Measurements from ENCODE around the gene NAPA.
A peak's percentile ranks its signal among the peaks of the same experiment; 100 is the strongest.

The NAPA gene

DNA sequence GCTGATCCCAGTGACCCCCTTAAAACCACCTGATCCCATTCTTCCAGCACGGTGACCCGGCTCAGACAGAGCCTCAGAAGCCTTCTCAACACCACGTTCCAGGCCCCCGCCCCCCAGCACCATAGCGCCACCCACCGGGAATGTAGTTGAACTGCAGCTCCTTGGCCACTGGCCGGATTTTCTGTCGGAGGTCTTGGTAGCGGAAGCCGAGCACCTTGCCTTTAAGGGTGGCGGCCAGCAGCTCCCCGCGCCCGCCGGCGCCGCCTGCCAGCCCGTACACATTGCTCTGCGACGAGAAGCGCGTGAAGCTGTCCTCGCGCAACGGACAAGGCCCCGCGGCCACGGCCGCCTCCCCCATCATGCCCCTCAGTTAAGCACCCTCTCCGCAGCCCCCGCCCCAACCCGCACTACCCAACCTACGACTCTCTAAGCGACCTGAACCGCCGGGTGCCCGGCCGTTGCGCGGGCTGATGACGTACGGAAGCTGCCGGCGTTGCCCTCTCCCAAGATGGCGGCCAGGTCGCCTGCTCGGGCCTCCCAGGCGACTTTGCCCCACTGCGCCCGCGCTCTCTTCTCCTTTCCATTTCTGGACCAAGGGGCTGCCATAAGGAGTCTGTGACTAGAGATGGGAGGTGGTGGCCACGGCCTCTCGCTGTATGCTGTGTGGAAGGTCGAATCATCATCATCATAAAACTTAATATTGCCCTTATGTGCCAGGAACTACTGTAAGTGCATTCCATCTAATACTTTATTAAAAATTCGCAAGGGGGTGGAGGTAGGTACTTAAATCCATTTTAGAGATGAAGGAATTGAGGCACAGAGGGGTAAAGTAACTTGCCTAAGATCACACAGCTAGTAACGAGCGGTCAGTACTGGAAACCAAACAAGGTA is 30.8 kb downstream of the NAPA start, which contains the start of gene KPTN:
Gene KPTN (minus strand): TSS at position 420 of the 891 bp plus-strand sequence. CDS start 59 bp downstream, at position 361.
- DNase-seq: peak; percentile 91

DNA sequence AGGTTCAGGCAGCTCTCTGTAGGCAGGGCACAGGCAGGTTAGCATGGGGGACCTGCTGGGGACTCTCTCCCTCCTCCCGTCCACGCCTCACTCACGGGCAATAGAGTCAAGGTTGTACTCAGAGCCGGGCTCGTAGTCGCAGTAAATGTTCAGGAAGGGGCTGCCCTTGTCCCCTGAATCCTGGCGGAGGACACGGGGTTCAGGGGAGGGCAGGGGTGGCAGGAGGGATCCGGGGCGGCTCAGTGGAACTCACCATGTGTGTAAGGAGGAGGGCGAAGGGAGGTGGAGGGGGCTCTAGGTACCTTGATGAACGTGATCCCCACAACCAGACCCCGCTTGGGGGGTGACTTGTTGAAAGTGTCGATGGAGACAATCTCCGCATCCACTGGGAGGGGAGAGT is 31.7 kb downstream of the NAPA start:
- DNase-seq: no peak

DNA sequence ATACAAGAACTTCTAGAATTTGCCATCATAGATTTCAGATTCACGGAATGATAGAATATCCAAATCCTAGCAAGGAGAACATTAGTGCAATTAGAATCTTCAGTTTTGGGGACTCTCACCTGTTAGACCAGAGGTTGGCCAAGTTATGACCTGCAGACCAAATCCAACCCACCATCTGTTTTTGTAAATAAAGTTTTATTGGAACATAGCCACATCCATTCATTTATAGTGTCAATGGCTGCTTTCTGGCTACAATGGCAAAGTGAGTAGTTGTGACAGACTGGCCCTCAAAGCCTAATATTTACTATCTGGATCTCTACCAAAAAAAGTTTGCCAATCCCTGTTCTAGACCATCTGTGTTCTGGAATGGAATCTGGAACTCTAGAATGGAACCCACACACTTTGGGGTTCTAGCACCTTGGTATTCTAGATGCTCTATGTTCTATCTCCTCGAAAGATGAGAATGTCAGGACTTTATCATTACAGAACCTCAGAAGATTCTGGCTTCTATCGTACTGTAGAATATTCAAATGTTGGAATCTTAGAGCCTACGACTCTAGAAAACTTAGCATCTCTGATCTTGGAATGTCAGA is 33.3 kb downstream of the NAPA start:
- DNase-seq: no peak

DNA sequence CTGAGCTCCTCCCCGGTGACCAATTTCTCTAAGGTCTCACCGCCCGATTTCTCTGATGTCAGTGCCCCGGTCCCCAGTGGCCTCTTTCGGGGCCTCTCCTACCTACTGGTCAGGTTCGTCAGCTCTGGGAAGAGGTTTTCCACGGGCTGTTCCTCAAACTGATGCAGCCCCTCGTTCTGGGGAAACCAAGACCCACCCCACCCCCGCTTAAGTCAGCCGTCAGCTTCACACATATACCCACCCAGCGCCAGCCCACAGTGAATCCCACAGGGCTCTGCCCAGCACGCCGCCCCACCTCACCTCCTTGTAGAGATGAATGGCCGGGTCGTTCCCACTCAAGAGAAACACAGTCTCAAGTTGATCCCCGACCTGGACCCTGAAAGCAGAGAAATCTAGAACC is 34.2 kb downstream of the NAPA start:
- DNase-seq: no peak

DNA sequence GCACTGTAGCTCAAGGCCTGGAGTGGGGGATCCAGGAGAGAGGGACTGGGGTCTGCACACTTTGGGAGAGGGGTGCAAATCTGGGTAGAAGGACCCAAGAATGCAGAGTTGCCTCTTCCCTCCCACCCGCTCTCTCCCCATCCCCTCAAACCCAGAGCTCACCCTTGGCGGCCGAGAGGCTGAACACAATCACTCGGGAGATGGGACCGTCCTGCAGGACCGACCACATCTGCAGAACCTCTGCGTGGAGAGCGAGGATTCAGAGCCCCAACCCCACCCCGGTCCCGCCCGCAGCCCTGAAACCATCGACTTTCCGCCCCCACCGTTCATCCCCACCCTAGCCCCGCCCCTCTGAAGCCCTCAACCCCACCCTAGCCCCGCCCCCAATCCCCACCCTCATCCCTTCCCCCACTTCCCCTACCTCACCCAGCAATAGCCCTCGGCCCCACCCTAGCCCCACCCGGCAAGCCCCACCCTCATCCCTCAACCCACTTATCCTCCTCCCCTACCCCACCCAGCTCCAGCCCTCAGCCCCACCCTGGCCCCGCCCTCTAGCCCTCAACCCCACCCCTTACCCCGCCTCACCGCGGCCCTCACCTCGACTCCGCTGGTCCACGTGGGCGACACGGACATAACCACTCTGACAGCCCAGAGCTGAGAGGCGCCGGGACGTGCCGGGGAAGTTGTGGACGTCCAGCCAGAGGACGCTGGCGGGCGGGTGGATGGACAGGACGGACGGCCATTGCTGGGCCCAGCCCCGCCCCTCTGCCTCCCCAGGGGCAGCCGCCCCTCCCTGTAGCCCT is 35.0 kb downstream of the NAPA start:
- DNase-seq: no peak

DNA sequence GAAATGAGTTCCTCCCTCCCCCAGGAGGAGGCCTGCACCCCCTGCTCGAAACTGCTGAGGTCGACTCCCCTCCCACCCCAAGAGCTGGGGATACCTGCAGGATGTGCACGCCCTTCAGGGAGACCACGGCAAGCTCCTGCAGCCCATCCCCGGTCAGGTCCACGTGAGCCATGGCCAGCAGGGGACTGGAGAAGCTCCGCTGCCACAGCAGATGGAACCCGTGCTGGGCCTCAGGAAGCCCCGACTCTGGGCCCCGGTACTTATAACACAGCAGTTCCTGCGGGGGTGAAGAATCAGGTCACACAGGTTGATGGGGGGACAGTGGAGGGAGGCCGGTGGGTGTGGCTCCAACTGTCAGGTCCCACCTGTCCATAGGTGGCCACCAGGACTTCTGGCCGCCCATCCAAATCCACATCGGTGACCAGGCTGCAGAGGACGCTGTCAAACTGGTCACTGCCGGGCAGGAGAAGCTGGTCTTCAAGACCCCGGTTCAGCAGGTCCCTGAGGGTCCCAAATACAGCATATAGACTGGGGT is 38.4 kb downstream of the NAPA start:
- no peak for DNase-seq

DNA sequence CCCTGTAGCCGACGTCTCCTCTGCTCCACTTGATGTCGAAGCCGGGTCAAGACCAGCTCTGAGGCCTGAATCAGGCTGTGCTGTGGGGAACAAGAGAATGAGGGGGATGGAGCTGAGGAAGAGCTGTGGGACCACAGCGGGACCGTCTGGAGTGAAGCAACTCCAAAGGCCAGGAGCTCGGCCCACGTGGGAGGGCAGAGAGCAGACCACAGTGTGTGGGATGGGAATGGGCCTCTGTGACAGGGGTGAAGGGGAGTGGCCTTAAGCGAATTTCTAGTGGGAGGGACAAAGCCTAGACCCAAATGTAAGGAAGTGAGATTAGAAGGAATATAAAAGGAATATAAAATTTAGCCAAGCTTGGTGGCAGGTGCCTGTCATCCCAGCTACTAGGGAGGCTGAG is 39.4 kb downstream of the NAPA start:
- DNase-seq: no peak

DNA sequence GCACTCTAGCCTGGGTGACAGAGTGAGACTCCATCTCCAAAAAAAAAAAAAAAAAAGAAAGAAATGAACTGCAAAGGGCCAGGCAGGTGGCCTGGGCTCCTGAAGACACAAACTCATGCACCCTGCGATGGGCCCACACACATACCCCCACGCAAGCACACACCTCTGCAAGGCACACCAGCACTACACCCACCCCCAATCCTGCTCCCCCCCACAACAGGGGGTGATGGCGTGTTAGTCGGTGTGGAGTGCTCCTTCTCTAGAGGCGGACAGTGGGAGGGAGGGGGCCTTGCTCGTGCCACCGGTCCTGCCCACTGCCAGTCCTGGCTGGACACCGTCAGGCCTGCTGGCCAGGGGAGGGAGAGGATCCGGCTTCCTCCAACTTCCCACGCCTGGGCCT is 41.5 kb downstream of the NAPA start:
- DNase-seq: no peak

DNA sequence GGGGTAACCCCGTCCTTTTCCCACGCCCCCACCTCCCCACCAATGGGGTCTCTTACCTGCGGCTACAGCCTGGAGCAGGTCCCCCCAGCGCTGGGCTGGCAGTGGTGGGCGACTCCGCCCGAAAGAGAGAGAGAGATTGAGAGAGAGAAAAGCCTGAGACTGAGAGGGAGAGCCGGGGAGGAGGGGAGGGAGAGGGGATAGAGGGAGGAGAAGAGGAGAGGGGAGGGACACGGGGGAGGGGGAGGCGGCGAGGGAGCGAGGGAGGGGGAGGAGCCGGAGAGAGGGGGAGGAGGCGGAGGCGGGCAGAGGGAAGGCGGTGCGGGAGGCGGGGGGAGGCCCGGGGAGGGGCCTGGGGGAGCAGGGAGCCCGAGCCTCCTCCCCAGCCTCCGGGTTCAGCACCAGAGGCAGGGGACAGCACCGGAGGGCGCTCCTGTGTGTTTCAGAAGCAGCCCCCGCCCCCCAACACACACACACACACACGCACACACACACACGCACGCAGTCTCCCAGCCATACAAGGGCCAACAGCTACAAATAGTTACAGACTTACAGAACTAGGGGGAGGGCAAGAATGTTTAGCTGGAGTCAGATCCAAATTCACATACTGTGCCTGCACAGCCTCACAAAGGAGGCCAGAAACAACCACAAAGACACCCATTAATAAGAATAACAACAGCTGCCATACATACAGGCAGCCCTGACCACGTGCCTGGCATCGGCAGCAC is 43.0 kb downstream of the NAPA start, which contains the start of gene SLC8A2:
Gene SLC8A2 (minus strand): TSS at position 161 of the 725 bp plus-strand sequence. CDS start 5,490 bp downstream, outside the sequence.
- peak; percentile 82 for DNase-seq

DNA sequence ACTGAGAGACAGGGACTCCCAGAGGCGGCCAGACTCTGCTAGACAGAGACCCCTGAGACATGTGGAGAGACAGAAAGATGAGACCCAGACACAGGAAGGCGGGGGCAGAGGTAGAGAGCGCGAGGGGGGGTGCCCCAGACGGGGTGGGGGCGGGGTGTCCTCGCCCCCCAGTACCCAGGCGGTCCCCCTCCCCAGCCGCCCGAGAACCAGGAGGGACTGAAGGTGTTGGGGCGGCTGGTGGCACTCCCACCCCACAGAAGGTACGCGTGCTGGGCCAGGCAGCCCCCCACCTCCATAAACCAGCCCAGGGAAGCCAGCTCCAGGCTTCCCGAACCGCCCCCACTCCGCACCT is 43.5 kb downstream of the NAPA start:
- DNase-seq: no peak

DNA sequence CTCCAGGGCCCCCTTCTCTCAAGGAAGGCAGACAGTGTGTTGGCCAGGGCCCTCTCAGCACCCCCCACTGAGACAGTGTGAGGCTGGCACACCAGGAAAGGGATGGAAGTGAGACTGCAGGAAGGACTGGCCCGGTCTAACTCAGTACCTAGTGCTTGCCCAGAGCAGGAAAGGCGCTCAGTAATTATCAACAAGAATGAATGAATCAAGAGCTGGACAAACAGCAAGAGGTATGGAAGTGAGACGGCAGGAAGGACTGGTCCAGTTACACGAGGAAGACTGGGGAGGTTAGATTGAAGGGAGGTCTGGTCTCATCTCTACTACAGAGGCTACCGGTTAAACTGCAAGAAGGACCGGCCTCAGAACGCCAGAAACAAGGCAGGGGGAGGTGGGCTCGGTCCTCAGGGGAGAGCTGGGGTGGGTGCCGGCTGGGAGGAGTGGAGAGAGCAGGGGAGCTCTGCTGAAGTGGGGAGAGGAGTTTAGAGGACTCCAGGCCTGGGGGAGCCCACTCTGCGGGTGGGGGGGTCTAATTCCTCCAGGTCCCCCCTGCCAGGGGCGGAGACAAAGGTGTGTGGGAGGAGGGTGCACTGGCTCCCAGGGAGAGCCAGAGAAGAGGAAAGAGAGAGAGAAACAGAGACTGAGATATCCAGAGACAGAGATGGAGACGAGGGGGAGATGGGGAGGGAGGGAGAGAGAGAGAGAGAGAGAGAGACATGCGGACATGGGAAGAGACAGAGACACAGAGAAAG is 44.2 kb downstream of the NAPA start:
- DNase-seq: no peak

DNA sequence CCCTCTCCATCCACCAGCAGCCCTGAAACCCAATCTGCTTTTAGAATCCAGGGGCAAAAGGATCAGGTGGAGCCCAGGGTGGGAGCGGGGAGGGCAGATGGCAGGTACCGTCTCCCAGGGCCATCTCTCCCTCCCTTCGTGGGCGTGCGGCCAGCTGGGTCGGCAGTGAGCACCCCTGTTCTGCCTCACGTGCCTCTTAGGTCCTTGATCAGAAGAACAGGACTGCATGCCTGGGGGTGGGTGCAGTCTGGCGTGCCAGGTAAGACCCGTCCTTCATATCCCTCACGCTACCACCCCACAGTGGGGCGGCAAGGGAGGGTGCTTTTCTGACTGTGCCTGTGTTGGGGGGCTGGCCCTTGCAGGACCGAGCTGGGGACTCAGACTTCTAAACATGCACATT is 45.1 kb downstream of the NAPA start:
- DNase-seq: no peak

DNA sequence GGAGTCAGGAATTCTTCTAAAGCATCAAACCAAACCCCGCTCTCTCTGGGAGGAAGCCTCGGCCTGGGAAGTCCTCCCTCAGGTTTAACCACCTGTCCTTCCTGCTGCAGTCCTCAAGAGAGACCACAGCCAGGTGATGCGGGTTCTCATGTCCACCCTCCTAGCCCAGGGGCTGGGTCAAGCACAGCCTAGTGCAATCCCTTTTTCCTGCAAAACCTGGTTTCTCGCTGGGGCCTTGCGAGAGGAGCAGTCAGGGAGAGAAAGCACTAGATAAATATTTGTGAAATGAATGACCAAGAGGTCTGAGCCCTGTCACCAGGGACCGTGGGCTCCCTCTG is 45.5 kb downstream of the NAPA start:
- no peak for DNase-seq

DNA sequence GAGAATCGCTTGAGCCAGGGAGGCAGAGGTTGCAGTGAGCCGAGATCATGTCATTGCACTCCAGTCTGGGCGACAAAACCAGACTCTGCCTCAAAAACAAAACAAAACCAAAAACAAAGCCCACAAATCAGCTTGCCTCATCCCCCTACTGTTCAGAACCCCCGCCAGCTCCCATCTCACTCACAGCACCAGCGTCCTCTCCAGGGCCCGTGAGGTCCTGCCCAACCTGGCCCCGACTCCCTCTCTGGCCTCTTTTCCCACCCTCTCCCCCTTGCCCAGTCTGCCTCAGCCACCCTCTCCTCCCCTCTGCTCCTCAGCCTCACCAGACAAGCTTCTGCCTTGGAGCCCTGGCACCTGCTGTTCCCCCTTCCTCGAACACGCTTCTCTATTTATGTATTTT is 46.9 kb downstream of the NAPA start:
- DNase-seq: no peak

DNA sequence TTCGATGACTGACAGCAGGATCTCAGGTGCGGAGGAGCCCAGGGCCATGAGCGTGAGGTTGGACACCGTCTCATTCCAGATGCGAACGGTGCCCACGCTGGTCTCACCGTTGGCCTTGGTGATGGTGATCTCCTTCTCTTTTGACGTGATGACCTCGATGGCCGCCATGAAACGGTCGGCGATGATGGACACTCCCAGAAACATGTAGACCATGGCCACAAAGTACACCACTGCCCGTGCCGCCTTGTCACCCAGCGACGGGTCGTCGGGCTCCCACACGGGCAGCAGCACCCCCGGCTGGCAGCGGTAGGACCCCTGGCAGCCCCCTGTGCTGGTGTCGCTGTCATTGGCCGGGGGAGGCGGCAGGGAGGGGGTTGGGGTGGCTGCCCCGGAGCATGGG is 48.9 kb downstream of the NAPA start:
- no peak for DNase-seq

DNA sequence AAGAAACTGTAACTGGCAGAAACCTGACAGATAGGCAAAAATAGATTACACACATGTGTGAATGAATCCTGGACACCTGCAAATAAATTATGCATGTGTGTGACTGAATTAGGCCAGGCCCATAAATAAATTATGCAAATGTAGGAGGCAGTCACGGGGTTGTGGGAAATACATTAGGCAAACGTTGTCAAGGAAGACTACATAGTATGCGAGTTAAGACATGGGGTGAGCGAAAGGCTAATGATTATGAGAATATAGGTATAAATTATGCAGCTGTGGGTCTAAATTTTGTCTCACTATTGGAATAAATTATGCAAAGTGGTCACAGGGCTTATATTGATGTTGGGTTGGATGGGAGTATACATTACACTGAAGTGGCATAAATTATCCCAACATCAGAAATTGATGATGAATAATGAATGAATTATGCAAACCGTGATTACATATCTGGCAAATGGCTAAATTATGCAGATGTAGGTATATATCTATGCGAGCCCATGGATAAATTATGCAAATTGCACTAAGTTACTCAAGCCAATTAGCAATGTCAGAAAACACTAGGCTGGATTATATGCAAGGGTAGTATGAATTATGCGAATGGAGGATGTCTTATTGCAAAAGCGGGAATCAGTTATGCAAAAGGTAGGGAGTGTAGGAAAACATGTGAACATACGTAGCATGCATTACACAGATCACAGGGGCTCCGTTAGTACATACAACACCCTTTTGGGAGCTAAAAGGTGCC is 50.0 kb downstream of the NAPA start:
- no peak for DNase-seq

DNA sequence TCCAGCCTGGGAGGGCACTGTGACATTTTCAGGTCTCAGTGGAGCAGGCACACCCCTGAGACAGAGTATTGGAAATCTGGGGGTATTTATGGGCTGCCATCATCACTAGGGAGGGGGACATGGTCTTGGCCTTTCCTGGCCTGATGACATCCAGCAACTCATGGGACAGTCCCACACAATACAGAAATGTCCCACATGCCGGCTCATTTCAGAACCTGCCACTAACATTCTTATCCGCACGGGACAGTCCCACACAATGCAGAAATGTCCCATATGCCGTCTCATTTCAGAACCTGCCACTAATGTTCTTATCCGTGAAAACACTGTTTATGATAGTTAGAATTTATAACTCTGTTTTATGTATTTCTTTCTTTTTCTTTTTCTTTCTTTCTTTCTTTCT is 53.0 kb downstream of the NAPA start:
- DNase-seq: no peak

DNA sequence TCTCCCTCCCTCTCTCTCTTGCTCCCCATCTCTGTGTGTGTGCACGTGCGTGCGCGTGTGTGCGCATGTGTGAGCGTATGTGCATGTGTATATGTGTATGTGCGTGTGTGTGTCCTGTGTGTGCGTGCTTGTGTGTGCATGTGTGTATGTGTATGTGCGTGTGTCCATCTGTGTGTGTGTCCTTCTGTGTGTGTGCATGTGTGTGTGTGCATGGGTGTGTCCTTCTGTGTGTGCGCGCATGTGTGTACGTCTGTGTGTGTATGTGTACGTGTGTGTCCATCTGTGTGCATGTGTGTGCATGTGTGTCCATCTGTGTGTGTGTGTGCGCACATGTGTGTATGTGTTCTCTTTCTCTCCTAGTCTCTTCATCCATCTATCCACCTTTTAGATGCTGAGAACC is 55.4 kb downstream of the NAPA start:
- no peak for DNase-seq

DNA sequence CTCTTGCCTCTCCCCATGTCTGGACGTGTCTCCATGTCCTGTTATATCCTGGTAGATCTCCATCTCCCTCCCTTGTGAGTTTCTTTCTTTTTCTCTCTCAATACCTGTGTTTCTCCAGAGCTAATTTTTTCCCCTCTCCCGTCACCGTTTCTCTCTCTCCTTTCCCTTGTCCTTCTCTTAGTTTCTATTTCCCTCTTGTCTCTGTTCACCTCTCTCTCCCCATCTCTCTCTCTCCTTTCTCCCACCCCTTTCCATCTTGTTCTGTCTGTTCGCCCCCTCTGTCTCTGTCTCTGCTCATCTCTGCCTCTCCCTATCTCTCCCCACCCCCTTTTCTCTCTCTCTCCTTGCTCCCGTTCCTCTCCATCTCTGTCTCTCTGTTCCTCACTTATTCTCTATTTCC is 56.2 kb downstream of the NAPA start:
- DNase-seq: no peak

DNA sequence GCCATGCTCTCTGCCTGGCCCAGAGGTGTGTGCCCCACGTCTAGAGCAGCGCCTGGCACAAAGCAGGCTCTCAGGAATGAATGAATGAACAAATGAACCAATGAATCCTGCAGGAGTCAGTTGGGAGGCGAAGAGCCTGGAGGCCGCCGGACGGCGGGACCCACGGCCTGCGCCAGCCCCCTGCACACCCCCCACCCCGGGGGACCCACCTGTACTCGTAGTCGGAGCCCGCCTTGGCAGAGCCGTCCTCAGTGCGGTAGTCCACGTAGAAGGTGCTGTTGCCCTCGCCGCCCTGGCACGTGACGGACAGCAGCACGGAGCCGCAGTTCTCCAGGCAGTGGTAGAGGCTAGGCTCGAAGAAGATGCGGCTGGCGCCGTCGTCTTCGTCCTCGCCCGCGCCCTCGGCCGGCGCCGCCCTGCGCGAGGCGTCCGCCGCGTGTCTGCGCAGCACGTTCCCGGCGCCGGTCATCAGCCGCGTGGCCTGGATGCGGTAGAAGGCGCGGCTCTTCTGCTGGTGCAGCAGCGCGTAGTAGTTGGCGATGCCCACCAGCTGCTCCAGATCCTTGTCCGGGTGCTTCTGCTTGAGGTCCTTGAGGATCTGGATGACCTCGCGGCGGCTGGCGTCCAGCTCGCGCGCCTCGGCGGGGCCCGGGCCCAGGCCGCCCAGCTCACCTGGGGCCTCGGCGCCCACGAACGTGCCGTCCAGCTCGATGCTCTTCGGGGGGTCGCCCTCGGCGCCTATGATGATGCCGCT is 58.0 kb downstream of the NAPA start:
- DNase-seq: no peak

DNA sequence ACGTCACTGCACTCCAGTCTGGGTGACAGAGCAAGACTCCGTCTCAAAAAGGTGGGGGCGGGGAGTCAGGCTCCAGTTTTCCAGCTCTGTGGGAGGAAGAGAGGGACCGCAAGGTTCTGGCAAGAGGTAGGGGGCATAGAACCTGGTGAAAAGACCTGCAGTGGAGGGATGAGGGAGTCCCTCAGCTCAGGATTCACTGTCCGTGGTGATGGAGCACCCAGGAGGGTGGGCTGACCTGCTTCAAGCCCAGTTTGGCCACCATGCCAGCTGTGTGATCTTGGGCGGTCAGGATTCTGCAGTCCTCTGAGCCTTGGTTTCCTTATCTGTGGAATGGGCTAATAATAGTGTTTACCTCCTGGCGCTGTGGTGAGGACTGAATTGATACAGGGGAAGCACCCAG is 64.4 kb downstream of the NAPA start:
- no peak for DNase-seq
